ENCODE results near the gene XRCC1.
A peak's percentile ranks its signal among the peaks of the same experiment; 100 is the strongest.

The XRCC1 gene

GRCh38 chr19:43541920-43542650 lies 33.2 kb downstream of the XRCC1 start:
- Histone ChIP-seq H3K9ac (ENCODE audit: insufficient read length, low read depth) (no peak overlapping the region), H3K9me3 (ENCODE audit: insufficient read depth, low read length) (peaks cover 13% of the 10 kb centered on the region; the same call in 1 of the 2 replicates), H3K36me3 (ENCODE audit: insufficient read depth, insufficient read length, low read length) (peaks cover 65% of the 10 kb centered on the region), H3K4me3 (ENCODE audit: insufficient read length, low read depth) (no peak overlapping the region), H3K4me1 (ENCODE audit: insufficient read depth, insufficient read length) (no peaks in the 10 kb centered on the region), H3K27me3 (ENCODE audit: insufficient read depth, insufficient read length) (no peaks in the 10 kb centered on the region)
- TF ChIP-seq SUZ12 (IDR thresholded peaks at IDR 0.05; ENCODE audit: extremely low read depth, insufficient read depth, insufficient read length): no peak
- TF ChIP-seq YY1 (IDR thresholded peaks at IDR 0.05; ENCODE audit: insufficient read depth, insufficient read length): no peak
- TF ChIP-seq ZNF274 (IDR thresholded peaks at IDR 0.05; ENCODE audit: low read depth, low read length): no peak
- DNase-seq (ENCODE audit: low read depth, low spot score): no peak

- no peaks in the 10 kb centered on the region for H3K27me3 ChIP-seq (ENCODE audit: insufficient read depth, insufficient read length)
- peaks cover 3% of the 10 kb centered on the region for H3K4me1 ChIP-seq (ENCODE audit: insufficient read depth, insufficient read length)
- H3K36me3 ChIP-seq (ENCODE audit: insufficient read depth, insufficient read length, low read length): peaks cover 56% of the 10 kb centered on the region
- DNase-seq (ENCODE audit: low read depth, low spot score): no peak
- peaks cover 13% of the 10 kb centered on the region; the same call in 1 of the 2 replicates for H3K9me3 ChIP-seq (ENCODE audit: insufficient read depth, low read length)
- no peak overlapping the region for H3K9ac ChIP-seq (ENCODE audit: insufficient read length, low read depth)
- H3K4me3 ChIP-seq (ENCODE audit: insufficient read length, low read depth): no peak overlapping the region
- no peak for TF ChIP-seq YY1 (IDR thresholded peaks at IDR 0.05; ENCODE audit: insufficient read depth, insufficient read length)
- no peak for TF ChIP-seq ZNF274 (IDR thresholded peaks at IDR 0.05; ENCODE audit: low read depth, low read length)
- TF ChIP-seq SUZ12 (IDR thresholded peaks at IDR 0.05; ENCODE audit: extremely low read depth, insufficient read depth, insufficient read length): no peak
These were observed 34.9 kb downstream of the XRCC1 start for GRCh38 chr19:43540381-43540780.

- Histone ChIP-seq H3K27me3 (ENCODE audit: insufficient read depth, insufficient read length) (no peaks in the 10 kb centered on the region), H3K36me3 (ENCODE audit: insufficient read depth, insufficient read length, low read length) (peaks cover 47% of the 10 kb centered on the region), H3K4me1 (ENCODE audit: insufficient read depth, insufficient read length) (peaks cover 10% of the 10 kb centered on the region), H3K9ac (ENCODE audit: insufficient read length, low read depth) (no peak overlapping the region), H3K4me3 (ENCODE audit: insufficient read length, low read depth) (no peak overlapping the region), H3K9me3 (ENCODE audit: insufficient read depth, low read length) (peaks cover 13% of the 10 kb centered on the region; the same call in 1 of the 2 replicates)
- DNase-seq (ENCODE audit: low read depth, low spot score): no peak
- no peak for TF ChIP-seq ZNF274 (IDR thresholded peaks at IDR 0.05; ENCODE audit: low read depth, low read length)
- TF ChIP-seq SUZ12 (IDR thresholded peaks at IDR 0.05; ENCODE audit: extremely low read depth, insufficient read depth, insufficient read length): no peak
- no peak for TF ChIP-seq YY1 (IDR thresholded peaks at IDR 0.05; ENCODE audit: insufficient read depth, insufficient read length)
These were observed 36.4 kb downstream of the XRCC1 start for GRCh38 chr19:43538922-43539321.

- Histone ChIP-seq H3K27me3 (ENCODE audit: insufficient read depth, insufficient read length) (no peaks in the 10 kb centered on the region), H3K9ac (ENCODE audit: insufficient read length, low read depth) (peak overlapping the region; percentile 33), H3K4me1 (ENCODE audit: insufficient read depth, insufficient read length) (peaks cover 10% of the 10 kb centered on the region), H3K4me3 (ENCODE audit: insufficient read length, low read depth) (no peak overlapping the region), H3K36me3 (ENCODE audit: insufficient read depth, insufficient read length, low read length) (peaks cover 25% of the 10 kb centered on the region), H3K9me3 (ENCODE audit: insufficient read depth, low read length) (peaks cover 13% of the 10 kb centered on the region; the same call in 1 of the 2 replicates)
- DNase-seq (ENCODE audit: low read depth, low spot score): no peak
- TF ChIP-seq YY1 (IDR thresholded peaks at IDR 0.05; ENCODE audit: insufficient read depth, insufficient read length): no peak
- no peak for TF ChIP-seq ZNF274 (IDR thresholded peaks at IDR 0.05; ENCODE audit: low read depth, low read length)
- TF ChIP-seq SUZ12 (IDR thresholded peaks at IDR 0.05; ENCODE audit: extremely low read depth, insufficient read depth, insufficient read length): no peak
These were observed 40.2 kb downstream of the XRCC1 start for GRCh38 chr19:43534816-43535761.

GRCh38 chr19:43534305-43534815 lies 41.0 kb downstream of the XRCC1 start:
- Histone ChIP-seq H3K36me3 (ENCODE audit: insufficient read depth, insufficient read length, low read length) (peaks cover 22% of the 10 kb centered on the region), H3K27me3 (ENCODE audit: insufficient read depth, insufficient read length) (no peaks in the 10 kb centered on the region), H3K9me3 (ENCODE audit: insufficient read depth, low read length) (peaks cover 13% of the 10 kb centered on the region; the same call in 1 of the 2 replicates), H3K4me3 (ENCODE audit: insufficient read length, low read depth) (peak overlapping the region; percentile 21), H3K4me1 (ENCODE audit: insufficient read depth, insufficient read length) (peaks cover 10% of the 10 kb centered on the region), H3K9ac (ENCODE audit: insufficient read length, low read depth) (peak overlapping the region; percentile 33)
- DNase-seq (ENCODE audit: low read depth, low spot score): no peak
- no peak for TF ChIP-seq ZNF274 (IDR thresholded peaks at IDR 0.05; ENCODE audit: low read depth, low read length)

GRCh38 chr19:43533546-43534304 lies 41.6 kb downstream of the XRCC1 start:
- peaks cover 7% of the 10 kb centered on the region; the same call in 1 of the 2 replicates for H3K9me3 ChIP-seq (ENCODE audit: insufficient read depth, low read length)
- no peak for TF ChIP-seq YY1 (IDR thresholded peaks at IDR 0.05; ENCODE audit: insufficient read depth, insufficient read length)
- no peak for TF ChIP-seq ZNF274 (IDR thresholded peaks at IDR 0.05; ENCODE audit: low read depth, low read length)
- no peak for TF ChIP-seq SUZ12 (IDR thresholded peaks at IDR 0.05; ENCODE audit: extremely low read depth, insufficient read depth, insufficient read length)
- DNase-seq (ENCODE audit: low read depth, low spot score): peak; percentile 95

More at GRCh38 chr19:43533546-43534304, 41.6 kb downstream of the XRCC1 start:
- Histone ChIP-seq H3K36me3 (ENCODE audit: insufficient read depth, insufficient read length, low read length) (peaks cover 16% of the 10 kb centered on the region), H3K4me1 (ENCODE audit: insufficient read depth, insufficient read length) (peaks cover 10% of the 10 kb centered on the region), H3K27me3 (ENCODE audit: insufficient read depth, insufficient read length) (no peaks in the 10 kb centered on the region), H3K9ac (ENCODE audit: insufficient read length, low read depth) (peak overlapping the region; percentile 72), H3K4me3 (ENCODE audit: insufficient read length, low read depth) (peak overlapping the region; percentile 44)

All from NT2/D1 (cell line).